HEK293 (cell line): ENCODE results near the gene NATD1.
A peak's percentile ranks its signal among the peaks of the same experiment; 100 is the strongest.

ENCODE experiments used
- BCL11B ChIP-seq: fragments of 450-650 bp; formaldehyde crosslinking; IDR thresholded peaks from 2 replicates; pipeline ENCODE4 v1.5.1; 2016; ENCODE audit warnings: low read depth, missing biosample characterization, missing genetic modification characterization
- ELK4 ChIP-seq: IDR thresholded peaks from 2 replicates; pipeline ENCODE4 v1.6.1; 2011; ENCODE audit warnings: mild to moderate bottlenecking, low read depth, low read length, borderline replicate concordance
- GLIS1 ChIP-seq: fragments of 450-650 bp; formaldehyde crosslinking; IDR thresholded peaks from 2 replicates; pipeline ENCODE4 v1.5.1; 2016; ENCODE audit warnings: missing biosample characterization, missing genetic modification characterization
- HIC1 ChIP-seq: fragments of 450-650 bp; formaldehyde crosslinking; IDR thresholded peaks from 2 replicates; pipeline ENCODE4 v1.5.1; 2016; ENCODE audit warnings: missing biosample characterization, missing genetic modification characterization
- KLF17 ChIP-seq: fragments of 450-650 bp; formaldehyde crosslinking; IDR thresholded peaks from 2 replicates; pipeline ENCODE4 v1.5.1; 2016; ENCODE audit warnings: missing biosample characterization, missing genetic modification characterization
- KLF8 ChIP-seq: fragments of 450-650 bp; formaldehyde crosslinking; IDR thresholded peaks from 2 replicates; pipeline ENCODE4 v1.5.1; 2016; ENCODE audit warnings: missing biosample characterization, missing genetic modification characterization
- KLF9 ChIP-seq: fragments of 450-650 bp; formaldehyde crosslinking; IDR thresholded peaks from 2 replicates; pipeline ENCODE4 v1.5.1; 2016; ENCODE audit warnings: missing biosample characterization, missing genetic modification characterization, low read depth
- YY2 ChIP-seq: fragments of 450-650 bp; formaldehyde crosslinking; IDR thresholded peaks from 2 replicates; pipeline ENCODE4 v1.5.1; 2016; ENCODE audit warnings: missing biosample characterization, missing genetic modification characterization
- ZBTB20 ChIP-seq: fragments of 450-650 bp; formaldehyde crosslinking; IDR thresholded peaks from 2 replicates; pipeline ENCODE4 v1.5.1; 2016; ENCODE audit warnings: missing biosample characterization, missing genetic modification characterization
- ZBTB6 ChIP-seq: fragments of 450-650 bp; formaldehyde crosslinking; IDR thresholded peaks from 2 replicates; pipeline ENCODE4 v1.5.1; 2017; ENCODE audit warnings: missing biosample characterization, missing genetic modification characterization
- ZEB2 ChIP-seq: fragments of 450-650 bp; formaldehyde crosslinking; IDR thresholded peaks from 2 replicates; pipeline ENCODE4 v1.5.1; 2016; ENCODE audit warnings: missing biosample characterization, missing genetic modification characterization
- ZNF16 ChIP-seq: fragments of 450-650 bp; formaldehyde crosslinking; IDR thresholded peaks from 2 replicates; pipeline ENCODE4 v1.5.1; 2016; ENCODE audit warnings: low read depth, missing biosample characterization, missing genetic modification characterization
- ZNF19 ChIP-seq: fragments of 450-650 bp; formaldehyde crosslinking; IDR thresholded peaks from 2 replicates; pipeline ENCODE4; 2016; ENCODE audit warnings: missing biosample characterization, missing genetic modification characterization, low read depth
- ZNF214 ChIP-seq: fragments of 450-650 bp; formaldehyde crosslinking; IDR thresholded peaks from 2 replicates; pipeline ENCODE4 v1.5.1; 2017; ENCODE audit warnings: missing biosample characterization, mild to moderate bottlenecking, missing genetic modification characterization, borderline replicate concordance
- ZNF341 ChIP-seq: fragments of 450-650 bp; formaldehyde crosslinking; IDR thresholded peaks from 2 replicates; pipeline ENCODE4; 2016; ENCODE audit warnings: low read depth, missing biosample characterization, missing genetic modification characterization
- ZNF350 ChIP-seq: fragments of 450-650 bp; formaldehyde crosslinking; IDR thresholded peaks from 2 replicates; pipeline ENCODE4 v1.5.0; 2017; ENCODE audit warnings: missing biosample characterization, mild to moderate bottlenecking, missing genetic modification characterization
- ZNF354C ChIP-seq: fragments of 450-650 bp; formaldehyde crosslinking; IDR thresholded peaks from 2 replicates; pipeline ENCODE4 v1.5.1; 2016; ENCODE audit warnings: missing biosample characterization, missing genetic modification characterization, low read depth, borderline replicate concordance
- ZNF433 ChIP-seq: fragments of 450-650 bp; formaldehyde crosslinking; IDR thresholded peaks from 2 replicates; pipeline ENCODE4 v1.5.1; 2016; ENCODE audit warnings: missing biosample characterization, missing genetic modification characterization, low read depth
- ZNF48 ChIP-seq: fragments of 450-650 bp; formaldehyde crosslinking; IDR thresholded peaks from 2 replicates; pipeline ENCODE4 v1.5.1; 2016; ENCODE audit warnings: missing biosample characterization, missing genetic modification characterization
- ZNF488 ChIP-seq: fragments of 450-650 bp; formaldehyde crosslinking; IDR thresholded peaks from 2 replicates; pipeline ENCODE4 v1.5.1; 2016; ENCODE audit warnings: missing biosample characterization, missing genetic modification characterization
- ZNF549 ChIP-seq: fragments of 450-650 bp; IDR thresholded peaks from 2 replicates; pipeline ENCODE4 v1.5.1; 2018; ENCODE audit warnings: missing biosample characterization, missing genetic modification characterization, mild to moderate bottlenecking, inconsistent platforms, moderate library complexity
- ZNF585B ChIP-seq: fragments of 450-650 bp; formaldehyde crosslinking; IDR thresholded peaks from 2 replicates; pipeline ENCODE4 v1.5.1; 2016; ENCODE audit warnings: missing biosample characterization, missing genetic modification characterization
- ZNF600 ChIP-seq: fragments of 450-650 bp; formaldehyde crosslinking; IDR thresholded peaks from 2 replicates; pipeline ENCODE4 v1.5.1; 2016; ENCODE audit warnings: missing biosample characterization, missing genetic modification characterization
- ZNF621 ChIP-seq: fragments of 450-650 bp; formaldehyde crosslinking; IDR thresholded peaks from 2 replicates; pipeline ENCODE4 v1.5.1; 2017; ENCODE audit warnings: missing biosample characterization, missing genetic modification characterization
- ZNF660 ChIP-seq: fragments of 450-650 bp; IDR thresholded peaks from 2 replicates; pipeline ENCODE4 v1.5.1; 2018; ENCODE audit warnings: missing biosample characterization, mild to moderate bottlenecking, missing genetic modification characterization
- ZNF670 ChIP-seq: fragments of 450-650 bp; formaldehyde crosslinking; IDR thresholded peaks from 2 replicates; pipeline ENCODE4 v1.5.1; 2016; ENCODE audit warnings: missing biosample characterization, missing genetic modification characterization, low read depth
- ZNF843 ChIP-seq: fragments of 450-650 bp; formaldehyde crosslinking; IDR thresholded peaks from 2 replicates; pipeline ENCODE4 v1.5.1; 2016; ENCODE audit warnings: missing biosample characterization, missing genetic modification characterization
- TF ChIP-seq, protein P1 (sequence below): fragments of 450-650 bp; formaldehyde crosslinking; IDR thresholded peaks from 2 replicates; pipeline ENCODE4 v1.5.1; 2016; ENCODE audit warnings: missing biosample characterization, missing genetic modification characterization
- TF ChIP-seq, protein P2 (sequence below): fragments of 450-650 bp; formaldehyde crosslinking; IDR thresholded peaks from 2 replicates; pipeline ENCODE4 v1.5.1; 2016; ENCODE audit warnings: missing biosample characterization, missing genetic modification characterization

Gene NATD1

DNA sequence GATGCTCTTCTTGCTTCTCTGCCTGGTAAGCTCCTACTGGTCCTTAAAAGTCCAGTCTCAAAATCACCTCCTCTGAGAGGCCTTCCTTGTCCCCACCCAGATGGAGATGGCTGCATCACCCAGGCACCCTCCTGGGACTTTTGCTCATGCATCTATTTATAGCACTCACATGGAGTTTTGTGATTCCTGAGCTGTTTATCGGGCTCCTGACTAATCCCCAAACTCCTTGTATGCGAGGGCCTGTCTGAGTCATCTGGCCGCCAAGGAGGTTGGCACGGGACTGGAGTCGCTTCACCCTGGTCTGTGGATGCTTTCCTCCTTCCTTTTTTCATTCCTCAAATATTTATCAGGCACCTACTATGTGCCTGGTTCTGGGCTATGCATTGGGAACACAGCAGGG, 29.0 kb upstream of the NATD1 start (continued):
- TF ChIP-seq ZBTB6 (tag by site-specific recombination) (peak; percentile 82; the same call in 1 of the 2 replicates), ZNF354C (tag by site-specific recombination) (no peak), ZNF843 (tag by site-specific recombination) (no peak), ZNF48 (tag by site-specific recombination) (no peak), ZBTB20 (tag by site-specific recombination) (peak; percentile 37), ZNF549 (tag by site-specific recombination) (no peak), BCL11B (tag by site-specific recombination) (no peak), ZNF16 (tag by site-specific recombination) (no peak), ZNF433 (no peak), ZNF600 (tag by site-specific recombination) (peak; percentile 60), ZNF488 (tag by site-specific recombination) (no peak), ZNF214 (no peak), ZNF19 (no peak), ZNF670 (tag by site-specific recombination) (no peak), ZNF350 (tag by site-specific recombination) (no peak), KLF9 (tag by site-specific recombination) (no peak), KLF17 (tag by site-specific recombination) (peak; percentile 62), KLF8 (peak; percentile 66), HIC1 (tag by site-specific recombination) (peak; percentile 53; the same call in 1 of the 2 replicates), ZNF660 (peak; percentile 79), YY2 (no peak), ZNF585B (tag by site-specific recombination) (no peak), ELK4 (no peak), ZEB2 (tag by site-specific recombination) (peak; percentile 59; the same call in 1 of the 2 replicates), GLIS1 (peak; percentile 82), ZNF341 (no peak), ZNF621 (tag by site-specific recombination) (no peak)
- TF ChIP-seq, protein P1, sequence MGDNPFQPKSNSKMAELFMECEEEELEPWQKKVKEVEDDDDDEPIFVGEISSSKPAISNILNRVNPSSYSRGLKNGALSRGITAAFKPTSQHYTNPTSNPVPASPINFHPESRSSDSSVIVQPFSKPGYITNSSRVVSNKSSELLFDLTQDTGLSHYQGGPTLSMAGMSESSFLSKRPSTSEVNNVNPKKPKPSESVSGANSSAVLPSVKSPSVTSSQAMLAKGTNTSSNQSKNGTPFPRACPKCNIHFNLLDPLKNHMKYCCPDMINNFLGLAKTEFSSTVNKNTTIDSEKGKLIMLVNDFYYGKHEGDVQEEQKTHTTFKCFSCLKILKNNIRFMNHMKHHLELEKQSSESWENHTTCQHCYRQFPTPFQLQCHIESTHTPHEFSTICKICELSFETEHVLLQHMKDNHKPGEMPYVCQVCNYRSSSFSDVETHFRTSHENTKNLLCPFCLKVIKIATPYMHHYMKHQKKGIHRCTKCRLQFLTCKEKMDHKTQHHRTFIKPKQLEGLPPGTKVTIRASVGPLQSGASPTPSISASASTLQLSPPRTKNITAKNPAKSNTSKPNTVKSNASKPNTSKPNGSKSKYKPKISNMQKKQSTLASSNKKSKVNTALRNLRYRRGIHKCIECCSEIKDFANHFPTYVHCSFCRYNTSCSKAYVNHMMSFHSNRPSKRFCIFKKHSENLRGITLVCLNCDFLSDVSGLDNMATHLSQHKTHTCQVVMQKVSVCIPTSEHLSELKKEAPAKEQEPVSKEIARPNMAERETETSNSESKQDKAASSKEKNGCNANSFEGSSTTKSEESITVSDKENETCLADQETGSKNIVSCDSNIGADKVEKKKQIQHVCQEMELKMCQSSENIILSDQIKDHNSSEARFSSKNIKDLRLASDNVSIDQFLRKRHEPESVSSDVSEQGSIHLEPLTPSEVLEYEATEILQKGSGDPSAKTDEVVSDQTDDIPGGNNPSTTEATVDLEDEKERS, result no peak
- TF ChIP-seq, protein P2, sequence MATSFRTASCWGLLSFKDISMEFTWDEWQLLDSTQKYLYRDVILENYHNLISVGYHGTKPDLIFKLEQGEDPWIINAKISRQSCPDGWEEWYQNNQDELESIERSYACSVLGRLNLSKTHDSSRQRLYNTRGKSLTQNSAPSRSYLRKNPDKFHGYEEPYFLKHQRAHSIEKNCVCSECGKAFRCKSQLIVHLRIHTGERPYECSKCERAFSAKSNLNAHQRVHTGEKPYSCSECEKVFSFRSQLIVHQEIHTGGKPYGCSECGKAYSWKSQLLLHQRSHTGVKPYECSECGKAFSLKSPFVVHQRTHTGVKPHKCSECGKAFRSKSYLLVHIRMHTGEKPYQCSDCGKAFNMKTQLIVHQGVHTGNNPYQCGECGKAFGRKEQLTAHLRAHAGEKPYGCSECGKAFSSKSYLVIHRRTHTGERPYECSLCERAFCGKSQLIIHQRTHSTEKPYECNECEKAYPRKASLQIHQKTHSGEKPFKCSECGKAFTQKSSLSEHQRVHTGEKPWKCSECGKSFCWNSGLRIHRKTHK, result no peak
